Left lobe of liver (tissue), 2 donors: ENCODE data around the gene GNG13. TPM values are rescaled to one million over a fixed set of nuclear protein-coding genes. Genes with fewer than 3 reads are reported as not detected.
"Not testable (repeated sequence)": the region's sequence is repeated elsewhere in the genome, so short reads cannot be mapped to it uniquely, and the experiment has no call there.

ENCODE experiments used
- ATAC-seq: fragments of 200-7000 bp; cut with Tn5 transposase; one replicate; pipeline ENCODE4 v1.9.1; 2020; ENCODE audit warnings: mild to moderate bottlenecking, moderate library complexity
- DNase-seq: peaks from one replicate; pipeline ENCODE4 v3.0.0-alpha.2; 2020; ENCODE audit warnings: low spot score
- total RNA-seq: library from RNA; stranded (reverse); gene quantifications from one replicate; pipeline ENCODE4 v1.2.1, GENCODE V29; 2021
- donor health status: DM: no; HTN: no; CAD: no; lungs with moderate emphysema.
- donor health status: DM: no; HTN: yes; CAD: no.

Gene GNG13
- total RNA-seq, 1 donor from 2014 or later = not detected

GRCh38 chr16:781346-782010 is 19.1 kb downstream of the GNG13 start:
- ATAC-seq (no peak), DNase-seq (no peak)

- DNase-seq (no peak), ATAC-seq (no peak)
Observed at GRCh38 chr16:780296-780695, 20.2 kb downstream of the GNG13 start.

- ATAC-seq = no peak
- no peak for DNase-seq
Observed at GRCh38 chr16:779561-779960, 21.0 kb downstream of the GNG13 start.

DNA sequence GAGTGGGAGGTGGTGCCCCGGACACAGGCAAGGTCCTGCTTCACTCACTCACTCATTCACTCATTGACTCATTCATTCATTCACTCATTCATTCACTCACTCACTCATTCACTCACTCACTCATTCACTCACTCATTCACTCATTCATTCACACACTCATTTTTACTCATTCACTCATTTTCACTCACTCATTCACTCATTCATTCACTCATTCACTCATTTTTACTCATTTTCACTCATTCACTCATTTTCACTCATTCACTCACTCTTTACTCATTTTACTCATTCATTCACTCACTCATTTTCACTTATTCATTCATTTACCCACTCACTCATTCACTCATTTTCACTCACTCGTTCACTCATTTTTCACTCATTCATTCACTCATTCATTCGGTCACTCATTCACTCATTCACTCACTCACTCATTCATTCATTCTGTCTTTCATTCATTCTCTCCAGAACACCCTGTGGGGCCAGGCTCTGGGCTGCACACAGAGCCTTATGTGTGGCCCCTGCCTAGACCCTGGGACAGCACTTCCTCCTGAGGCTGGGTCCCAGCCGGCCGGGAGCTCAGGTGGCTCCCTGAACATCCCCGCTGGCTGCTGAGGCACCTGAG is 21.5 kb downstream of the GNG13 start:
- DNase-seq (no peak), ATAC-seq (no peak)

- ATAC-seq (no peak), DNase-seq (no peak)
Observed at GRCh38 chr16:778447-778846, 22.1 kb downstream of the GNG13 start.

DNA sequence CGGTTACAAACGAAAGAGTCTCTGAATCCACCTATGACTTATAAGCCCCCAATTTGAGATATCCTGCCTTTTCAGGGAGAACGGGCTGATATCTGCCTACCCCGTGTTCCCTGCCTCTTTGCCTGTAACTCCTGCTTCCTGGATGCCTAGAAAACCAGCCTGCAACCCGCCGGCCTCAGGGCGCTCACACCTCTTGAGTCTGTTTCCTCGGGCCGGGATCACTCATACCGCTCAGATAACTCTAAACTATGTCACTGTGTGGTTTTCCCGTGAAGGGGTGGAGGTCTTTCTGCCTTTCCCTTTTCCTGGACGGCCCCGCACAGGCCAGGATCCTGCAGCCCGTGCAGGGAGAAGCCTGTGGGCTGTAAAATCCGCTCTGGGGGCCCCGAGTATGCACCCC is 22.7 kb downstream of the GNG13 start:
- ATAC-seq = no peak
- DNase-seq = no peak

DNA sequence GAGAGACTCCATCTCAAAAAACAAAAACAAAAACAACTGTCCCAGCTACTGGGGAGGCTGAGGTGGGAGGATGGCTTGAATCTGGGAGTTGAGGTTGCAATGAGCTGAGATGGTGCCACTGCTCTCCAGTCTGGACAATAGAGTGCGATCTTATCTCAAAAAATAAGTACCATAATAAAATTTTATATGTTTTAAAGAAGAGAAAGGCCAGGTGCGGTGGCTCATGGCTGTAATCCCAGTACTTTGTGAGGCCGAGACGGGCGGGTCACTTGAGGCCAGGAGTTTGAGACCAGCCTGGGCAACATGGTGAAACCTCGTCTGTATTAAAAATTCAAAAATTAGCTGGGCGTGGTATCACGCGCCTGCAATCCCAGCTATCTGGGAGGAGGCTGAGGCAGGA is 23.7 kb downstream of the GNG13 start:
- ATAC-seq (no peak), DNase-seq (no peak)

- not testable (repeated sequence) for ATAC-seq, DNase-seq
Observed at GRCh38 chr16:776298-776697, 24.2 kb downstream of the GNG13 start.

- no peak for ATAC-seq
- no peak for DNase-seq
Observed at GRCh38 chr16:775236-775796, 25.2 kb downstream of the GNG13 start.

GRCh38 chr16:774086-775001 is 26.2 kb downstream of the GNG13 start:
- DNase-seq = no peak
- no peak for ATAC-seq

- ATAC-seq = no peak
Observed at GRCh38 chr16:772959-773358, 27.6 kb downstream of the GNG13 start.

DNA sequence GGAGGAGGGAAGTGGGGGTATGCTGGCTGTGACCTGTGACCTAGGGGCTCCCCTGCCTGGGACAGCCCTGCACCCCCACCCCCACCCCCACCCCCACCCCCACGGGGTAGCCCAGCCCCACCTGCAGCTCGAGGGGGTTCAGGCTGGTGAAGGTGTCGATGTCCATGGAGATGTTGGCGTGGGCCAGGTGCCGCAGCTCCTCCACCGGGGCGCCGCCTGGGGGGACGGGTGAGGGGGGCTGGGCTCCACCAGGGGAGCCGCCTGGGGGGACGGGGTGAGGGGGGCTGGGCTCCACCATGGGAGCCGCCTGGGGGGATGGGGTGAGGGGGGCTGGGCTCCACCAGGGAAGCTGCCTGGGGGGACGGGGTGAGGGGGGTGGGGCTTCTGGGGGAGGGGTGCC is 30.1 kb downstream of the GNG13 start:
- DNase-seq = no peak
- ATAC-seq = no peak

More at GRCh38 chr16:772959-773358, 27.6 kb downstream of the GNG13 start:
- DNase-seq = no peak

GRCh38 chr16:769934-770333 is 30.6 kb downstream of the GNG13 start:
- ATAC-seq (no peak), DNase-seq (no peak)

GRCh38 chr16:769184-769784 is 31.2 kb downstream of the GNG13 start:
- no peak for ATAC-seq

DNA sequence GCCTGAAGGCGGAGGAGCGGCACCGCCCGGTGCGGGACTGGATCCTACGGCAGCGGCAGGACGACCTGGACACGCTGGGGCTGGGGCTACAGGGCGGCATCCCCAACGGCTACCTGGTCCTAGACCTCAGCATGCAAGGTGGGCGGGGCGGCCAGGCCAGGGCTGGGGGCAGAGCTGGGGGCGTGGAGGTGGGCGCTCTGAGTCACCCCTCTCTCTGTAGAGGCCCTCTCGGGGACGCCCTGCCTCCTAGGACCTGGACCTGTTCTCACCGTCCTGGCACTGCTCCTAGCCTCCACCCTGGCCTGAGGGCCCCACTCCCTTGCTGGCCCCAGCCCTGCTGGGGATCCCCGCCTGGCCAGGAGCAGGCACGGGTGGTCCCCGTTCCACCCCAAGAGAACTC is 32.1 kb downstream of the GNG13 start:
- ATAC-seq (no peak), DNase-seq (no peak)

More at GRCh38 chr16:769184-769784, 31.2 kb downstream of the GNG13 start:
- no peak for DNase-seq

DNA sequence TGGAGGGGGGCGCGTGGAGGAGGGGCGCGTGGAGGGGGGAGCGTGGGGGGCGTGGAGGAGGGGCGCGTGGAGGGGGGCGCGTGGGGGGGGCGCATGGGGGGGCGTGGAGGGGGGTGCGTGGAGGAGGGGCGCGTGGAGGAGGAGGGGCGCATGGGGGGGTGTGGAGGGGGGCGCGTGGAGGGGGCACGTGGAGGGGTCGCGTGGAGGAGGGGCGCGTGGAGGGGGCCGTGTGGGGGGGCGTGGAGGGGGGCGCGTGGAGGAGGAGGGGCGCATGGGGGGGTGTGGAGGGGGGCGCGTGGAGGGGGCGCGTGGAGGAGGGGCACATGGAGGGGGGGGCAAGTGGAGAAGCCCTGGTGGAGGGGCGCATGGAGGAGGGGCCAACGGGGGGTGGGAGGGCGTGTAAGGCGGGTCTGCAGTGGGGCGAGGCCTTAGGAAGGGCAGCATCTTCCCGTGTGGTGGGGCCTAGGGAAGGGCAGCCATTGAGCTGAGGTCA is 32.7 kb downstream of the GNG13 start:
- DNase-seq = no peak
- no peak for ATAC-seq

DNA sequence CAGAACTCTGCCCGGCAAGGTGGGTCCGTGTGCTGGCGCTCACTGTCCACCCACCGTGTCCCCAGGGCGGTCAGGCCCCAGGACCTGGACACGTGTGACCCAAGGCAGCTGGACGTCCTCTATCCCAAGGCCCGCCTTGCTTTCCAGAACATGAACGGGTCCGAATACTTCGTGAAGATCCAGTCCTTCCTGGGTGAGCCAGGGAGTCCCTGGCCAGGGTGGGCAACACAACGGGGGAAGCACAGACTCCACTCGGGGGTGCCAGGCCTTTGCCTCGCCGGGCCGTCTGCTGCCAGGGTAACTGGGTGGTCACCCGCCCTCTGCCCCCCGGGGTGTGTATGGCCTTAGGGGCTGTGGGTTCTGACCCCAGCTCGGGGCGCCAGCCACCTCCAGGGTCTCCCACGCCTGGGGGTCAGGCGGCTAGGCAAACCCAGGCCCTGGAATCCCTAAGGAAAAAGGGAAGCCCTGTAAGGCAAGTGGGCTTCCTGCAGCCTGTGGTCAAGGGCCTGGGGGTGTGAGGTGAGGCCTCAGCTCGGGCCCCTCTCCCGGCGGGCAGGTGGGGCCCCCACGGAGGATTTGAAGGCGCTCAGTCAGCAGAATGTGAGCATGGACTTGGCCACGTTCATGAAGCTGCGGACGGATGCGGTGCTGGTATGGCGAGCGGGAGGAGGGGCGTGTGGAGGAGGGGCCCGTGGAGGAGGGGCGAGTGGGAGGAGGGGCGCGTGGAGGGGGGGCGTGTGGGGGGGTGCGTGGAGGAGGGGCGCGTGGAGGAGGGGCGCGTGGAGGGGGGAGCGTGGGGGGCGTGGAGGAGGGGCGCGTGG is 33.5 kb downstream of the GNG13 start:
- DNase-seq (no peak), ATAC-seq (no peak)

- DNase-seq (no peak), ATAC-seq (no peak)
Observed at GRCh38 chr16:766008-766819, 34.3 kb downstream of the GNG13 start.

DNA sequence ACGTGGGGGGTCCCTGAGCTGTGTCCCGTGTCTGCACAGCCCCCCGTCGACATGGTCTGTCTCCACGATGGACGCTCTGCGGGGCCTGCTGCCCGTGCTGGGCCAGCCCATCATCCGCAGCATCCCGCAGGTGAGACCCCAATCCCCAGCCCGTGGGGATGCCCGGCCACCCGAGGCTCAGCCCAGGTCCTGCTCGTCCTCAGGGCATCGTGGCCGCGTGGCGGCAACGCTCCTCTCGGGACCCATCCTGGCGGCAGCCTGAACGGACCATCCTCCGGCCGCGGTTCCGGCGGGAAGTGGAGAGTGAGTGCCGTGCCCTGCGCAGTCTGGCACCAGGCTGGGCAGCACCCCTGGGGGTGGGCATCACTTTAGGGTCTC is 35.1 kb downstream of the GNG13 start:
- DNase-seq (no peak), ATAC-seq (no peak)
